ENCODE results near the gene COMMD7. TPM values are rescaled to one million over a fixed set of nuclear protein-coding genes. Genes with fewer than 3 reads are reported as not detected.

The COMMD7 gene
- 26.5 and 36.8 TPM in 2 replicates for total RNA-seq

GRCh38 chr20:32743237-32744112 lies at the start of gene COMMD7:
Gene COMMD7, minus strand, starts transcription at chr20:32743467. Its CDS starts 76 bp downstream, at chr20:32743391.

GRCh38 chr20:32761831-32762753 lies 18.8 kb upstream of the COMMD7 start, which contains the start of gene DNMT3B:
Gene DNMT3B, plus strand, starts transcription at chr20:32762385. Its CDS starts 17,939 bp downstream, at chr20:32780324.

Other genes starting within 250 kb of the COMMD7 start
- 2.3 and 5.1 TPM in 2 replicates for gene NOL4L, start 158.1 kb downstream of the COMMD7 start, total RNA-seq
- 0.56 TPM in 1 of 2 replicates, not detected in the other for gene C20orf203, start 69.5 kb downstream of the COMMD7 start, total RNA-seq
- gene DNMT3B, start 18.9 kb upstream of the COMMD7 start, total RNA-seq: 2.0 and 2.1 TPM in 2 replicates
- gene MAPRE1, start 76.5 kb upstream of the COMMD7 start, total RNA-seq: 86.0 and 160 TPM in 2 replicates
- gene EFCAB8, start 115.5 kb upstream of the COMMD7 start, total RNA-seq: under 0.01 and 0.38 TPM in 2 replicates

Data from regular cardiac myocyte (primary cell).